Measurements from ENCODE around the gene KCNS1. TPM values are rescaled to one million over a fixed set of nuclear protein-coding genes. Genes with fewer than 3 reads are reported as not detected.

Gene KCNS1
- total RNA-seq, 6 donors from 2014 or later, result 0.69 to 4.7 (median 2.6) TPM

DNA sequence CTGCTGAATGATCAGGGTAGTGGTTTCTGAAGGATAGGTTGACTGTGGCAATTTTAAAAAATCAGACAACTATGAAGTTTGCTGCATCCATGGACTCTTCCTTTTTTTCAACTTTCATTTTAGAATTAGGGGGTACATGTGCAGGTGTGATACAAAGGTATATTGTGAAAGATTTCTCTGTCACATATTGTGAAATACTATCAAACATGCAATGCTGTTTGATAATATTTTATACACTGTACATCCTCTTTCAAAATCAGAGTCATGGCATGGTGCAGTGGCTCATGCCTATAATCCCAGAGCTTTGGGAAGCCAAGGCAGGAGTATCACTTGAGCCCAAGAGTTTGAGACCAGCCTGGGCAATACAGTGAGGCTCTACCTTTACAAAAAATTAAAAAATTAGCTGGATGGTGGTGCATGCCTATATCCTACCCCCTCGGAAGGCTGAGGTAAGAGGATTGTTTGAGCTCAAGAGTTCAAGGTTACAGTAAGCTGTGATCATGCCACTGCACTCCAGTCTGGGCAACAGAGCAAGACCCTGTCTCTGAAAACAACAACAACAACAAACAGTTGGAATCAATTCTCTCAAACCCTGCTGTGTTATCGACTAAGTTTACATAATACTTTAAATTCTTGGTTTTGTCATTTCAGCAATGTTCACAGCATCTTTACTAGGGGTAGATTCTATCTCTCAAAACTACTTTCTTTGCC is 18.8 kb upstream of the KCNS1 start:
- no peaks in the 10 kb centered on the region for H3K27me3 ChIP-seq

DNA sequence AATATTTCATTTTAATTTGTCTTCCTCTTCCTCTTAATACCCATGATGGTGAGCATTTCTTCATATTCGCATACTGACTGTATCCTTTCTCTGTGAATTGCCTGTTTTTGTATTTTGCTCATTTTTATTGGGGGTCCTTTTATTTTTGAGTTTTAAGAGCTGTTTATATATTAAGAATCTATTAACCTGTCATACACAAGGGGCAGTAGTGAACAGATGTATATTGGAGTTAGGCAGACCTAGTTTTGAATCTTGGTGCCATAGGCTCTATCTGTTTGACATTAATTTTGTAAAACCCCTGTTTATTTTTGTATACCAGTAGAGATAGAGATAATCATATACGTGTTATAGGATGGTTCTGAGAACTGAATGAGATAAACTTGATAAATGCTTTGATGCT is 17.1 kb upstream of the KCNS1 start:
- H3K4me3 ChIP-seq, result no peak overlapping the region
- no peaks in the 10 kb centered on the region for H3K27me3 ChIP-seq
- H3K27ac ChIP-seq, result no peak overlapping the region
- H3K9me3 ChIP-seq, result no peaks in the 10 kb centered on the region
- H3K4me1 ChIP-seq, result no peaks in the 10 kb centered on the region
- ATAC-seq (ENCODE audit: low FRiP score in 2 of 2) (no peak), DNase-seq (no peak)
- 84 to 86% methylated on average over 2 of the region's 2 CpGs for WGBS, 2 donors
- no peaks in the 10 kb centered on the region for H3K36me3 ChIP-seq
- no peak for TF ChIP-seq POLR2A (IDR thresholded peaks at IDR 0.05)
- TF ChIP-seq CTCF (IDR thresholded peaks at IDR 0.05), result no peak
- no peak for TF ChIP-seq POLR2AphosphoS5 (IDR thresholded peaks at IDR 0.05)
- no peak for TF ChIP-seq EP300 (IDR thresholded peaks at IDR 0.05)

More for the DNA sequence above, 18.8 kb upstream of the KCNS1 start:
- Histone ChIP-seq H3K36me3 (no peaks in the 10 kb centered on the region), H3K4me1 (no peaks in the 10 kb centered on the region), H3K4me3 (no peak overlapping the region), H3K9me3 (no peaks in the 10 kb centered on the region), H3K27ac (no peak overlapping the region)
- TF ChIP-seq EP300 (IDR thresholded peaks at IDR 0.05) (no peak), POLR2A (IDR thresholded peaks at IDR 0.05) (no peak), CTCF (IDR thresholded peaks at IDR 0.05) (no peak), POLR2AphosphoS5 (IDR thresholded peaks at IDR 0.05) (no peak)
- ATAC-seq (ENCODE audit: low FRiP score in 2 of 2), result no peak
- WGBS, 2 donors, result 72 to 76% methylated on average over 2 of the region's 2 CpGs
- DNase-seq, result no peak

DNA sequence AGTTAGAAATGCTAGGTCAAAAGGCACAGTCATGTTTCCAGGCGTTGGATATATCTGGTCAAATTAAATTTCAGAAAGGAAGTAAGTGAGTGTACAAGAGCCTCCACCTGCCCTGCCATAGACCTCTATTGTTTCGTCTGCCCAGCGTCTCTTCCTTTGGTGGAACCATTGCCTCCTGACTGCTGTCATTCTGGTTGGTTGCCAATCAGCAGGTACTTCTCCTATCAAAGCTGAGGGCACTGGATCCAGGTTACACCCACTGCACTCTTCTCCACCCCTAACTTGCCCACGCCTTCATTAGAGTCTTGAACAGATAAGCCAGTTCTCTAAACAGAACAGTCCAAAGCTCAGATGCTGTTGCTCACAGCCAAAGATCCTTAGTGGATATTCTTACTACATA is 16.7 kb upstream of the KCNS1 start:
- H3K36me3 ChIP-seq, result no peaks in the 10 kb centered on the region
- 60 to 68% methylated on average over 4 of the region's 4 CpGs for WGBS, 2 donors
- no peaks in the 10 kb centered on the region for H3K9me3 ChIP-seq
- DNase-seq, result no peak
- no peak for TF ChIP-seq POLR2A (IDR thresholded peaks at IDR 0.05)
- no peak for TF ChIP-seq CTCF (IDR thresholded peaks at IDR 0.05)
- TF ChIP-seq POLR2AphosphoS5 (IDR thresholded peaks at IDR 0.05), result no peak
- no peak for TF ChIP-seq EP300 (IDR thresholded peaks at IDR 0.05)
- H3K27me3 ChIP-seq, result no peaks in the 10 kb centered on the region
- H3K27ac ChIP-seq, result no peak overlapping the region
- H3K4me3 ChIP-seq, result no peak overlapping the region
- no peak for ATAC-seq (ENCODE audit: low FRiP score in 2 of 2)
- H3K4me1 ChIP-seq, result no peaks in the 10 kb centered on the region

- WGBS, 2 donors, result 81 to 88% methylated on average over 4 of the region's 4 CpGs
Observed at GRCh38 chr20:45115829-45116228, 14.9 kb upstream of the KCNS1 start.

GRCh38 chr20:45115386-45115774 is 14.5 kb upstream of the KCNS1 start:
- ATAC-seq (ENCODE audit: low FRiP score in 2 of 2) (no peak), DNase-seq (no peak)
- Histone ChIP-seq H3K4me1 (peaks cover 0 to 6% (median 0%) of the 10 kb centered on the region in 4 donors), H3K4me3 (no peak overlapping the region), H3K27ac (no peak overlapping the region), H3K9me3 (no peaks in the 10 kb centered on the region), H3K27me3 (peaks cover 0 to 3% (median 0%) of the 10 kb centered on the region in 4 donors), H3K36me3 (no peaks in the 10 kb centered on the region)
- 77 to 78% methylated on average over 3 of the region's 3 CpGs for WGBS, 2 donors
- TF ChIP-seq POLR2A (IDR thresholded peaks at IDR 0.05), result no peak
- TF ChIP-seq POLR2AphosphoS5 (IDR thresholded peaks at IDR 0.05), result no peak
- TF ChIP-seq EP300 (IDR thresholded peaks at IDR 0.05), result no peak
- no peak for TF ChIP-seq CTCF (IDR thresholded peaks at IDR 0.05)

More at GRCh38 chr20:45115829-45116228, 14.9 kb upstream of the KCNS1 start:
- DNase-seq (no peak), ATAC-seq (ENCODE audit: low FRiP score in 2 of 2) (no peak)
- Histone ChIP-seq H3K4me3 (no peak overlapping the region), H3K27ac (no peak overlapping the region), H3K36me3 (no peaks in the 10 kb centered on the region), H3K9me3 (no peaks in the 10 kb centered on the region), H3K27me3 (peaks cover 0 to 3% (median 0%) of the 10 kb centered on the region in 4 donors), H3K4me1 (peaks cover 0 to 6% (median 0%) of the 10 kb centered on the region in 4 donors)
- TF ChIP-seq EP300 (IDR thresholded peaks at IDR 0.05), result no peak
- TF ChIP-seq POLR2A (IDR thresholded peaks at IDR 0.05), result no peak
- no peak for TF ChIP-seq POLR2AphosphoS5 (IDR thresholded peaks at IDR 0.05)
